Spleen (tissue), 7 donors: ENCODE results near the gene AP2A1.

Experiments
- CTCF ChIP-seq, 11 experiments: fragments of 200-600 bp in 7 of 11; fragments of 450-650 bp in 4 of 11; sonication (generic) in 4 of 11; IDR thresholded peaks in 8 of 11; conservative IDR thresholded peaks in 3 of 11; 1 replicate in 7 of 11; 2 replicates in 4 of 11; pipeline versions ENCODE4 v1.4.0 to v1.8.0; 2016 to 2021; ENCODE audit warnings: antibody characterized with exemption in 11 of 11, inconsistent platforms in 4 of 11, mild to moderate bottlenecking in 1 of 11
- POLR2AphosphoS5 ChIP-seq, 3 donors: sonication (generic); formaldehyde crosslinking; IDR thresholded peaks; one replicate each; pipeline ENCODE4 v1.5.1; 2017; ENCODE audit warnings: antibody characterized with exemption in 3 of 3
- donor health status: DM: no; HTN: no; CAD: no; lungs with moderate emphysema.
- donor health status: DM: no; HTN: no; CAD: no.
- donor health status: DM: no; HTN: no; CAD: no.

GRCh38 chr19:49800771-49801170 lies 34.0 kb downstream of the AP2A1 start:
- TF ChIP-seq CTCF (IDR thresholded peaks at IDR 0.05 in 8 of 11, conservative IDR thresholded peaks at IDR 0.05 in 3 of 11) (no peak), POLR2AphosphoS5 (IDR thresholded peaks at IDR 0.05) (no peak)
